Neural crest cell (in vitro differentiated cells): ENCODE results near the gene NUFIP2. TPM values are rescaled to one million over a fixed set of nuclear protein-coding genes. Genes with fewer than 3 reads are reported as not detected.
"Not testable (repeated sequence)": the region's sequence is repeated elsewhere in the genome, so short reads cannot be mapped to it uniquely, and the experiment has no call there.

Source experiments
- DNase-seq: peaks from one replicate; pipeline ENCODE4 v3.0.0; 2021; ENCODE audit warnings: low read depth, mixed read lengths, low spot score
- H3K27ac Mint-ChIP-seq: one replicate; pipeline ENCODE4 v1.8.0; 2021; ENCODE audit warnings: mild to moderate bottlenecking, mixed read lengths; ENCODE audit not compliant: unreplicated experiment
- H3K27me3 Mint-ChIP-seq: 2 replicates; pipeline ENCODE4 v1.8.0; 2021; ENCODE audit warnings: low read depth, mild to moderate bottlenecking, mixed read lengths
- H3K36me3 Mint-ChIP-seq: 2 replicates; pipeline ENCODE4 v1.8.0; 2021; ENCODE audit warnings: low read depth, mild to moderate bottlenecking, mixed read lengths
- H3K4me1 Mint-ChIP-seq: 2 replicates; pipeline ENCODE4 v1.8.0; 2021; ENCODE audit warnings: mixed read lengths
- H3K4me3 Mint-ChIP-seq: one replicate; pipeline ENCODE4 v1.8.0; 2021; ENCODE audit warnings: mild to moderate bottlenecking, mixed read lengths
- H3K9me3 Mint-ChIP-seq: 2 replicates; pipeline ENCODE4 v1.8.0; 2021; ENCODE audit warnings: mixed read lengths
- long read RNA-seq: library from polyadenylated mRNA; unstranded; transcript quantifications from one replicate; pipeline ENCODE4 v2.0.0, GENCODE V29; 2020
- total RNA-seq: library from RNA; stranded (reverse); gene quantifications from 2 replicates; pipeline ENCODE4 v1.2.1, GENCODE V29; 2021
- TF ChIP-seq, protein P1 (sequence below): fragments of 200-600 bp; sonication (generic); conservative IDR thresholded peaks from 2 replicates; pipeline ENCODE4 v1.5.0; 2021; ENCODE audit warnings: antibody characterized with exemption, mild to moderate bottlenecking

The NUFIP2 gene, protein sequence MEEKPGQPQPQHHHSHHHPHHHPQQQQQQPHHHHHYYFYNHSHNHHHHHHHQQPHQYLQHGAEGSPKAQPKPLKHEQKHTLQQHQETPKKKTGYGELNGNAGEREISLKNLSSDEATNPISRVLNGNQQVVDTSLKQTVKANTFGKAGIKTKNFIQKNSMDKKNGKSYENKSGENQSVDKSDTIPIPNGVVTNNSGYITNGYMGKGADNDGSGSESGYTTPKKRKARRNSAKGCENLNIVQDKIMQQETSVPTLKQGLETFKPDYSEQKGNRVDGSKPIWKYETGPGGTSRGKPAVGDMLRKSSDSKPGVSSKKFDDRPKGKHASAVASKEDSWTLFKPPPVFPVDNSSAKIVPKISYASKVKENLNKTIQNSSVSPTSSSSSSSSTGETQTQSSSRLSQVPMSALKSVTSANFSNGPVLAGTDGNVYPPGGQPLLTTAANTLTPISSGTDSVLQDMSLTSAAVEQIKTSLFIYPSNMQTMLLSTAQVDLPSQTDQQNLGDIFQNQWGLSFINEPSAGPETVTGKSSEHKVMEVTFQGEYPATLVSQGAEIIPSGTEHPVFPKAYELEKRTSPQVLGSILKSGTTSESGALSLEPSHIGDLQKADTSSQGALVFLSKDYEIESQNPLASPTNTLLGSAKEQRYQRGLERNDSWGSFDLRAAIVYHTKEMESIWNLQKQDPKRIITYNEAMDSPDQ
- total RNA-seq = 61.7 and 72.1 TPM in 2 replicates
- long read RNA-seq, full-length matches to known transcripts = 3 of 28 reads
- long read RNA-seq, partial matches to known transcripts = 7 of 28 reads
- long read RNA-seq, other reads (novel, unspliced or antisense) = 18 of 28 reads

DNA sequence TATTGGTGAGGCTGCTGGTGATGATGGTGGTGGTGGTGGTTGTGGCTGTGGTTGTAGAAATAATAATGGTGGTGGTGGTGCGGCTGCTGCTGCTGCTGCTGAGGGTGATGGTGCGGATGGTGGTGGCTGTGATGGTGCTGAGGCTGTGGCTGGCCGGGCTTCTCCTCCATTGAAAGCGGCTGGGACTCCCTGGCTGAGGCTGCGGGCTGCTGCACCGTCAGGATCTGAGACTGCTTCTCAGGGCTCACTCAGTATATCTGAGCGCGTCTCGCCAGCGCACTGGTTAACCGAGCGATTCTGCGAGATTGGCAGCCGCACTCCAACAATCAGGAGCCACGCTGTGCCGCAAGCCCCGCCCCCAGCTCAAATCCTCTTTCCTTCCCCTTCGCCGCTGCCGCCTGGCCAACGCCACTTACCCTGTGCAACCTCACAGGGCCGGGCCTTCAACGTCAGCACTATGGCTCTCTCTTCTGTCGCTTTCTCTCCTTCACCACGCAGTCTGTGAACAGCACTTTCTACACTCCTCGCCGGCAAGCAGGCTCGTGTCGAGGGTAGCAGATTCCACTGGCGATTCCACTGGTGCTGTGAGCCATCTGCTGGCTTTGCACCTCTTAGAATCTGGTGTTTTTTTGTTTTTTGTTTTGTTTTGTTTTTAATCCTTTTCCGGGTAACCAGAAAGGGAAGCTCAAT, at the start of gene NUFIP2:
Gene NUFIP2 (minus strand): TSS at position 259 of the 690 bp plus-strand sequence. CDS start 89 bp downstream, at position 170.
- Mint-ChIP-seq H3K36me3 (peaks cover 8% of the 10 kb centered on the region), H3K4me1 (peaks cover 39% of the 10 kb centered on the region), H3K27ac (peak within 1 kb of the TSS; percentile 99), H3K9me3 (no peaks in the 10 kb centered on the region), H3K27me3 (peaks cover 8% of the 10 kb centered on the region), H3K4me3 (peak within 1 kb of the TSS; percentile 100)
- TF ChIP-seq, protein P1, sequence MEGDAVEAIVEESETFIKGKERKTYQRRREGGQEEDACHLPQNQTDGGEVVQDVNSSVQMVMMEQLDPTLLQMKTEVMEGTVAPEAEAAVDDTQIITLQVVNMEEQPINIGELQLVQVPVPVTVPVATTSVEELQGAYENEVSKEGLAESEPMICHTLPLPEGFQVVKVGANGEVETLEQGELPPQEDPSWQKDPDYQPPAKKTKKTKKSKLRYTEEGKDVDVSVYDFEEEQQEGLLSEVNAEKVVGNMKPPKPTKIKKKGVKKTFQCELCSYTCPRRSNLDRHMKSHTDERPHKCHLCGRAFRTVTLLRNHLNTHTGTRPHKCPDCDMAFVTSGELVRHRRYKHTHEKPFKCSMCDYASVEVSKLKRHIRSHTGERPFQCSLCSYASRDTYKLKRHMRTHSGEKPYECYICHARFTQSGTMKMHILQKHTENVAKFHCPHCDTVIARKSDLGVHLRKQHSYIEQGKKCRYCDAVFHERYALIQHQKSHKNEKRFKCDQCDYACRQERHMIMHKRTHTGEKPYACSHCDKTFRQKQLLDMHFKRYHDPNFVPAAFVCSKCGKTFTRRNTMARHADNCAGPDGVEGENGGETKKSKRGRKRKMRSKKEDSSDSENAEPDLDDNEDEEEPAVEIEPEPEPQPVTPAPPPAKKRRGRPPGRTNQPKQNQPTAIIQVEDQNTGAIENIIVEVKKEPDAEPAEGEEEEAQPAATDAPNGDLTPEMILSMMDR = no peak
- DNase-seq = peak; percentile 99

DNA sequence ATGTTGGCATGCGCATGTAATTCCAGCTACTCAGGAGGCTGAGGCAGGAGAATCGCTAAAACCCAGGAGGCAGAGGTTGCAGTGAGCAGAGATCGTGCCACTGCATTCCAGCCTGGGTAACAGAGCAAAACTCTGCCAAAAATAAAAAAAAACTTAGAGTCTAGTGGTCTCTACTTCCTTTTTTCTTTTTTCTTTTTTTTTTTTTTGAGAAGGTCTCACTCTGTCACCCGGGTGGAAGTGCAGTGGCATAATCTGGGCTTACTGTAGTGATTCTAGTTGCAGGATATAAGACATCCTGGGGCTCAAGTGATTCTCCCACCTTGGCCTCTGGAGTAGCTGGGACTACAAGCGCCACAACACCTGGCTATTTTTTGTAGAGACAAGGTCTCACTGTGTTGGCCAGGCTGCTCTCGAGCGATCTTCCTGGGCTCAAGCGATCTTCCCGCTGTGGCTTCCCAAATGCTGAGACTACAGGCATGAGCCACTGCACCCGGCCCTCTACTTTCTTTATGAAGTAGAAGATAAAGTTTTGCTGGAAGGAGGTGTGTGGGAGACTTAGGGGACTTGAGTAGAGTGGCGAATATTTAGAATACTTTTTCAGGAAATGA, 48.3 kb upstream of the NUFIP2 start:
- Mint-ChIP-seq H3K4me1 (no peaks in the 10 kb centered on the region), H3K27ac (no peak overlapping the region), H3K27me3 (peaks cover 29% of the 10 kb centered on the region), H3K9me3 (no peaks in the 10 kb centered on the region), H3K36me3 (no peaks in the 10 kb centered on the region), H3K4me3 (no peak overlapping the region)
- DNase-seq = no peak
- TF ChIP-seq, protein P1 = no peak

DNA sequence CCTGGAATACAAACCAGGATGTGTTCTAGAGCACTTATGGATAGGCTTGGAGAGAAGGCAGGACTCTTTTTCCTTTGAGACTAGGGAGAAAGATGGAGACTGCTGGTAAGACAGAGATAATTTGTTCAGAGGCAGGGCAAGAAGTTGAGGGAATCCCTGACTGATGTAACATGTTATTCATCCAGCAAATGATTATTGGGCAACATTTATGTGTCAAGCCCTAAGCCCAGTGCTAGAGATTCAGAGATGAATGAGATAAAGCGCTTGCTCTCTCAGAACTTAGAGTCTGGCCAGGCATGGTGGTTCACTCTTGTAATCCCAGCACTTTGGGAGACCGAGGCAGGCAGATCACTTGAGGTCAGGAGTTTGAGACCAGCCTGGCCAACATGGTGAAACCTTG, 47.8 kb upstream of the NUFIP2 start:
- TF ChIP-seq, protein P1 = no peak
- no peaks in the 10 kb centered on the region for H3K9me3 Mint-ChIP-seq
- H3K36me3 Mint-ChIP-seq = no peaks in the 10 kb centered on the region
- H3K4me3 Mint-ChIP-seq = no peak overlapping the region
- DNase-seq = no peak
- H3K4me1 Mint-ChIP-seq = no peaks in the 10 kb centered on the region
- H3K27me3 Mint-ChIP-seq = peaks cover 29% of the 10 kb centered on the region
- no peak overlapping the region for H3K27ac Mint-ChIP-seq

DNA sequence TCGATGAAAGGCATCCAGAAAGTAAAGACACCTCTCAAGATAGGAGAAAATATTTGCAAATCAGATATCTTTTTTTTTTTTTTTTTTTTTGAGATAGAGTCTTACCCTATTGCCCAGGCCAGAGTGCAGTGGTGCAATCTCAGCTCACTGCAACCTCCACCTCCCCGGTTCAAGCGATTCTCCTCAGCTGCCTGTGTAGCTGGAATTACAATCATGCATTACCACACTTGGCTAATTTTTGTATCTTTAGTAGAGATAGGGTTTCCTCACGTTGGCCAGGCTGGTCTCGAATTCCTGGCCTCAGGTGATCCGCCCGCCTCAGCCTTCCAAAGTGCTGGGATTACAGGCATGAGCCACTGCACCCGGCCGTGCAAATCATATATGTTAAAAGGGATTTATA, 45.1 kb upstream of the NUFIP2 start:
- H3K4me3 Mint-ChIP-seq, H3K4me1 Mint-ChIP-seq, H3K36me3 Mint-ChIP-seq, H3K27ac Mint-ChIP-seq, DNase-seq, H3K9me3 Mint-ChIP-seq: not testable (repeated sequence)
- peaks cover 24% of the 10 kb centered on the region for H3K27me3 Mint-ChIP-seq

DNA sequence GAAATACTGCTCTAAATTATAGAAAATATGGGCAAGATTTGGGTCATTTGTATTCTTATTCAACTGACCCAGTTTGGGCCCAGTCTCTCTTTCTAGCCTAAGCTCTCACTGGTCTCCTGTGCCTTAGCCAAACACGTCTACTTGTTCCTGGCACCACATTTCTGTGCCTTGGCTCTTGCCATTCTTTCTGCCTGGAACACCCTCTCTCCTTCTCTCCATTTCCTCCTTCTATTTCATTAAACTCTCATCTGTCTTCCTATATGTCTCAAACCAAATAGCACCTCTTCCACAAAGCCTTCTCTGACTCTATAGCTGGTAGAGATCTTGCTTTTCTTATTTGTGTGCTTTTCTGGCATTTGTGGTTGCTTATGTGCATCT, 37.7 kb upstream of the NUFIP2 start:
- Mint-ChIP-seq H3K27me3 (no peaks in the 10 kb centered on the region), H3K27ac (peak overlapping the region; percentile 2), H3K36me3 (no peaks in the 10 kb centered on the region), H3K9me3 (no peaks in the 10 kb centered on the region), H3K4me3 (no peak overlapping the region), H3K4me1 (no peaks in the 10 kb centered on the region)
- TF ChIP-seq, protein P1 = no peak
- no peak for DNase-seq
